Fibroblast of skin of right biceps (primary cell): ENCODE data around the gene RNFT2.

Source experiments
- DNase-seq: peaks from one replicate; pipeline ENCODE4 v3.0.0-alpha.2; 2013

The RNFT2 gene

GRCh38 chr12:116880213-116880816 is 142.2 kb downstream of the RNFT2 start:
- no peak for DNase-seq

GRCh38 chr12:116880817-116881324 is 142.8 kb downstream of the RNFT2 start:
- peak; percentile 56 for DNase-seq

GRCh38 chr12:116881325-116881876 is 143.3 kb downstream of the RNFT2 start, which contains the start of gene HRK:
Gene HRK (minus strand): TSS chr12:116881441. CDS start chr12:116881307, 134 bp downstream.
- no peak for DNase-seq

- no peak for DNase-seq
Measured at GRCh38 chr12:116881877-116882507, 143.9 kb downstream of the RNFT2 start.

- peak; percentile 52 for DNase-seq
Measured at GRCh38 chr12:116882742-116883141, 144.6 kb downstream of the RNFT2 start.

GRCh38 chr12:116884871-116885270 is 146.8 kb downstream of the RNFT2 start:
- DNase-seq = no peak

- DNase-seq = no peak
Measured at GRCh38 chr12:116885491-116885890, 147.4 kb downstream of the RNFT2 start.

GRCh38 chr12:116887244-116887643 is 149.1 kb downstream of the RNFT2 start:
- no peak for DNase-seq

GRCh38 chr12:116887897-116888296 is 149.8 kb downstream of the RNFT2 start:
- DNase-seq = no peak

GRCh38 chr12:116890330-116890729 is 152.2 kb downstream of the RNFT2 start:
- DNase-seq = no peak

GRCh38 chr12:116891019-116891418 is 152.9 kb downstream of the RNFT2 start:
- no peak for DNase-seq

GRCh38 chr12:116892349-116893140 is 154.4 kb downstream of the RNFT2 start:
- DNase-seq = no peak

- DNase-seq = no peak
Measured at GRCh38 chr12:116894913-116895312, 156.8 kb downstream of the RNFT2 start.

- DNase-seq = no peak
Measured at GRCh38 chr12:116896411-116896924, 158.4 kb downstream of the RNFT2 start.

GRCh38 chr12:116897476-116897875 is 159.4 kb downstream of the RNFT2 start:
- no peak for DNase-seq

GRCh38 chr12:116898669-116899068 is 160.6 kb downstream of the RNFT2 start:
- DNase-seq = no peak

GRCh38 chr12:116901612-116902011 is 163.5 kb downstream of the RNFT2 start:
- no peak for DNase-seq
